Left lobe of liver (tissue), 2 donors: ENCODE results near the gene PTGR3. TPM values are rescaled to one million over a fixed set of nuclear protein-coding genes. Genes with fewer than 3 reads are reported as not detected.

Experiments
- ATAC-seq: fragments of 200-7000 bp; cut with Tn5 transposase; one replicate; pipeline ENCODE4 v1.9.1; 2020; ENCODE audit warnings: mild to moderate bottlenecking, moderate library complexity
- DNase-seq: peaks from one replicate; pipeline ENCODE4 v3.0.0-alpha.2; 2020; ENCODE audit warnings: low spot score
- total RNA-seq: library from RNA; stranded (reverse); gene quantifications from one replicate; pipeline ENCODE4 v1.2.1, GENCODE V29; 2021
- donor health status: DM: no; HTN: no; CAD: no; lungs with moderate emphysema.
- donor health status: DM: no; HTN: yes; CAD: no.

Gene PTGR3
- 25.4 TPM for total RNA-seq

GRCh38 chr18:75209129-75209950 lies at the start of gene PTGR3:
Gene PTGR3, minus strand, starts transcription at chr18:75209139. Its CDS starts 81 bp downstream, at chr18:75209058.
- peak; percentile 91 for DNase-seq
- ATAC-seq: peak; percentile 69

- ATAC-seq (no peak), DNase-seq (no peak)
Observed at GRCh38 chr18:75257605-75258004, 48.7 kb upstream of the PTGR3 start.

GRCh38 chr18:75256376-75256775 lies 47.4 kb upstream of the PTGR3 start:
- ATAC-seq (no peak), DNase-seq (no peak)

- no peak for ATAC-seq
- DNase-seq: no peak
Observed at GRCh38 chr18:75255094-75255493, 46.2 kb upstream of the PTGR3 start.

GRCh38 chr18:75253784-75254183 lies 44.8 kb upstream of the PTGR3 start:
- DNase-seq: no peak

DNA sequence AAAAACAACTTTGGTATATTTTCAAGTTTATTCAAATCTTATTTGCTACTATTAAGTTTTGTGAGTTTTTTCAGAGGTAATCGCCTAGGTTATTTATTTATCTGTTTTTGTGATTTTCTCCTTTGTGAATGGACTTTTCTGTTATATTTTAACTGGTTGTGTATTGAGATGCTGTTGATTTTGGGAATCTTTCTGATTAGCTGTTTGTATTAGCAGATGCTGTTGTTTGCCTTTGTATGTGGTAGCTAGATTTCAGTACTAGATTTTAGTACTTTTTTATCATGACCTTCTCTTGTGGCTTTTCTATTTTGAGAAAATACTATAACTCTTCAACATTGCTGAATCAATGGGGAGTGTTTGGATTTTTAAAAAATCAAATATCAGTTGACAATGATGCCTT lies 44.1 kb upstream of the PTGR3 start:
- peak; percentile 18 for ATAC-seq

More at GRCh38 chr18:75253784-75254183, 44.8 kb upstream of the PTGR3 start:
- ATAC-seq: peak; percentile 72

GRCh38 chr18:75252136-75252535 lies 43.2 kb upstream of the PTGR3 start:
- no peak for ATAC-seq
- DNase-seq: no peak

More for the DNA sequence above, 44.1 kb upstream of the PTGR3 start:
- no peak for DNase-seq

DNA sequence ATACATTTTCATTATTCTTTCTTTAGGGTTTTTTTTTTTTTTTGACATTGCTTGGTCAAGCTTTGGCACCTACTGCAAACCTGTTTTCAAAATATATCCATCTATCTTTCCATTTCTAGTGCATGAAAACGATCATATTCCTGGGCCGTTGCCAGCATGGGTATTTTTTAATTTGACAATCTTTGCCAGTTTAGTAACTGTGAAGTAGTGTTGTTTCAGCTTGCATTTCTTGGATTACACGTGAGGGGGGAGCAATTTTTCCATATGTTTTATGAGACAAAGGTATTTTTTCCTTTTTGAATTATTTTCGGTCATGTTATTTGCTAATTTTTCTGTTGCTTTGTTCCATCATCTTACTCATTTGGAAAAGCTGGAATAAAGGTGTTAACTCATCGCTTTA lies 42.5 kb upstream of the PTGR3 start:
- DNase-seq (no peak), ATAC-seq (no peak)

GRCh38 chr18:75250471-75250821 lies 41.5 kb upstream of the PTGR3 start:
- DNase-seq (peak; percentile 54), ATAC-seq (peak; percentile 72)

DNA sequence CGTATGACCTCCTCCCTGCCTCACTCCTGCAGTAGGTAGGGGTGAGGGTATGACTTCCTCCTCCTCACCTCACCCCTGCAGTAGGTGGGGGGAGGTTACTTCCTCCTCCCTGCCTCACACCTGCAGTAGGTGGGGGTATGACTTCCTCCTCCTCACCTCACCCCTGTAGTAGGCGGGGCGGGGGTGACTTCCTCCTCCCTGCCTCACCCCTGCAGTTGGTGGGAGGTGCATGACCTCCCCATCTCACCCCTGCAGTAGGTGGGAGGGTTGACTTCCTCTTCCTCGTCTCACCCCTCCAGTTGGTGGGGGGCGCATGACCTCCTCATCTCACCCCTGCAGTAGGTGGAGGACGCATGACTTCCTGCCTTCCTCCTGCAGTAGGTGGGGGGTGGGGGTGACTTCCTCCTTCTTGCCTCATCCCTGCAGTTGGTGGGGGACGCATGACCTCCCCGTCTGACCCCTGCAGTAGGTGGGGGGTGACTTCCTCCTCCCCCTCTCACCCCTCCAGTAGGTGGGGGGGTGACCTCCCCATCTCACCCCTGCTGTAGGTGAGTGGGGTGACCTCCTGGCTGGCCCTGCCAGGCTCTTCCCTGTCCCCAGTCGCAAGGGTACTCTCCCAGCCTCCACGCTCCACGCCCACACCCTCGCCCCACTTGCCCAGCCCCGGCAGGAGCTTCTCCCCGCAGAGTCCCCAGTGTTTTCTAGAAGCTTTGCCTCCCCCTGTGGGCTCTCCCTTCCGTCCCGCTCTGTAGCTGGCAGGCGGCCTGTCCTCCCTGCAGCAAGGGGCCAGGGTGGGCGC lies 40.9 kb upstream of the PTGR3 start:
- no peak for DNase-seq
- no peak for ATAC-seq

DNA sequence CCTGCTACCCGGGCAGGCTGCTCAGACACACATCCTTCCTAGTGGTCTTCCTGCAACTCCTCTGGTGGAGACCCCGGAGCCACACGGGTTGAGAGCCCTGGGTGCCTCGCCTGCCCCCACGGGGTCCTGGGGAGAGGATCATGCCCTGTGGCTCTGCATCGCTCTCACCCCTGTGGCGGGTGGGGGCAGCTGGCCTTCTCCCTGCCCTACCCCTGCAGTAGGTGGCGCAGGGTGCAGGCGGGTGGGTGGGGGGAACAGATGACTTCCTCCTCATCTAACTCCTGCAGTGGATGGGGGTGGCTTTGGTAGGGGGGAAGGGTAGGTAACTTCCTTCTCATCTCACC lies 40.2 kb upstream of the PTGR3 start:
- ATAC-seq (no peak), DNase-seq (no peak)

GRCh38 chr18:75248426-75249174 lies 39.7 kb upstream of the PTGR3 start:
- DNase-seq (no peak), ATAC-seq (no peak)

DNA sequence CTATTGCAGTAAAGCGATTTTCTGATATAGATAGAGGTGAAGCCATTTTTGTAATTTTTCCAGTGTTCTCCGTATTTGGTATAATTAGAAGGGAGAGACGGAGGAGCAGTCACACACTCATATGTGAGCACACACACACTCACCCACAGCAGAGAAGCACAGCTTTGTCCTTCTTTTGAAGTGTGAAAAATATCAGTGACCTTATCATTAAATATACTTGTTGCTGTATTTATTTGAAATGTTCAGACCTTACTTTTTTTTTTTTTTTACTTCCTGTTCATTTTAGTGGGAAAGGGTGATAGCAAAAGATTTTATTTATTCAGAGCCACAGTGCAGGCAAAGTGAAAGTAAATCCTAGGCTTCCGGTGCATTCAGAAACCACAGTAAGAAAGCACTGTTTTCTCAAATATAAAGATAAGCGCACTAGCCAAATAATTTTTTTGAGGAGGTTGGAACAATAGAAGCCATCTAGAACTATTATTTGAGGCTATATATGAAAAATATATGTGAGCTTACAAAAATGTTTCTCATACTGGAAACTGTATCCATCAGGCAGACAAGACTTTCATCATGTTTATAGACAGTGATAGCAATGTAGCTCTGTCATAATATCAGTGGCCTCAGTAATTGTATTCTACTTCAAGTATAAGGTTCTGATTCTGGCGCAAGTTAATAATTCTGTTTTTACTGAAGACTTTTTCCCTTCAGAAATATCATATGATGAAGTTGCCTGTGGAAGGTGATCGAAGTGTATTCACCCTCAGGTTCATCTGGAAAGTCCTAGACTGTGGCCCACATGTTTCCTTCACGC lies 38.9 kb upstream of the PTGR3 start:
- ATAC-seq: peak; percentile 61
- DNase-seq: no peak

DNA sequence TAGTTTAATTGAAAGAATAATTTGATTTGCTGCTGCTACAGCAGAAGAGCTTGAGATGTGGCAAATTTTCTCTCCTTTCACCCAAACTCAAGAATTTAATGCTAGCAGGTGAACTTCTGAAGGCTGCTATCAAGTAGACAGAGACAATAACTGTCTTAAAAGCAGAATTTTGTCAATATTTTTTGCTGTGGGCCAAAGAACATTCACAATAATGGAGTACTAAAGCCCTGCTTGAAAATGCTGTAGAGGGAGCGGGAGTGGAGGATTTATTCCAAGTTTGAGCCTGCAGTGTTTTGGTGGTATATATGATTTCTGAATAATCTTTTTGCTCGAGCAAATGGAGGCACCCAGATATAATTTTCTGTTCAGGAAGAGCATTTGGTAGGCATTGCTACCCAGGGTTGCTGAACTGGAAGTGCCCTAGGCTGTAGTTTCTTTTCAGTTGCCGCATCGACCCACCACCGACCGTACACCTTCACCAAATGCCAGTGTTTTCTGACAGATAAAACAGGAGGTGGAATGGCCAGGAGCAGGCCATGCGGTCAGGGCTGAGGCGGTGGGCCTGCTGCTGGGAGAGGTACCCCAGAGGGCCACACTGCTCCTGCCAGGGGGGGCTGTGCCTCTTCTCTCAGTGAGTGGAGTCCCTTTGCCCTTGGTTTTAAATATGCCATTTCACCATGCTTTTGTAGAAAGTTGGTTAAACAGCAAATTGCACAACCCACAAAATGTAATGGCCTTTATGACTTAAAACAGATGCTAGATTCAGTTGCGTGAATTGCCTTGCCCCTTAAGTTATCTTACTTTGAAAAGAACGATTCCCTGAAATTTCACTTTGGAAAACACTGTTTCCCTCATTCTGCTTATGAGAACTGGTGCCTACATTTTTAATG lies 38.0 kb upstream of the PTGR3 start:
- ATAC-seq (peak; percentile 45), DNase-seq (no peak)

DNA sequence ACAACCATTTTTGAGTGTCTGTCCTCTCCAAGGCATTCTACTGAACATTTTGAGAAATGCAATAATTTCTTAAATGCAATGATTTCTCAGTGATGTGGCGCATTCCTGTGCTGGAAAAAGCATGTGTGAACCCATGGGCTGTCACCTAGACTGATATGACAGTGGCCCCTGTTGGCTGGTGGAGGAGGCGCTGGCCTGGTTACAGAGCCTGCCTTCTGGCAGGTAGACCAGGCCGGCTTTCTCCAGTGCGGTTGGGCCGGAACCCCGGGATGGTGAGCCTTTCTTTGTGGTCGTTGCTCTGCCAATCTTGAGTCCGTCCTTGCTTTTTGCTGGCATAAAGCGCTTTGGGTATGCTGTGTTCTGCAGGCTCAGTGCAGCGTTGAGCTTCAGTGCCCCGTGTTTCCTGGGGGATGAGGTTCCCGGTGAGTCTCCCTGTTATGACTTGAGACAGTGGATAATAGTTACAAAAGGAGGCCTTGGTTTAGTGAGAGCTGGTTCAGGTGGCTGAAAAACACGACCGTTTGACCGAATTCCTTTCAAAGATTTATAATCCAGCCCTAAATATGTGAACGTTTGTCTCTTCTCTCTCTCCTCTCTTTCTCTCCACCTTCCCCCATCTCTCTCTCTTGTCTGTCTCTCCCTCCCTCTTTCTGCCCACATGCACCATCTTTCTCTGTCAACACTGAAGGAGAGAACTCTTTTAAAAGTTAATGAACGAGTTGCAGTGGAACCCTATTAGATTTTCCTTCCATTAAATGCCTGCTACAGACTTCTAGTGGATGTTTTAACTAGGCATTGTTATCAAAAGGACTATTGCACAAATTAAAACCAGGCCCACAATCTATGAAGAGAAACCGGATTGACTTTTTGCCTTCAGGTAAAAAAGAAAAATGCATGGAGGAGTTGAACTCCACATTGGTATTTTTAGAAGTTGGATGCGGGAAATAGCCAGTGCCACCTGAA lies 35.7 kb upstream of the PTGR3 start:
- ATAC-seq: peak; percentile 68
- no peak for DNase-seq

DNA sequence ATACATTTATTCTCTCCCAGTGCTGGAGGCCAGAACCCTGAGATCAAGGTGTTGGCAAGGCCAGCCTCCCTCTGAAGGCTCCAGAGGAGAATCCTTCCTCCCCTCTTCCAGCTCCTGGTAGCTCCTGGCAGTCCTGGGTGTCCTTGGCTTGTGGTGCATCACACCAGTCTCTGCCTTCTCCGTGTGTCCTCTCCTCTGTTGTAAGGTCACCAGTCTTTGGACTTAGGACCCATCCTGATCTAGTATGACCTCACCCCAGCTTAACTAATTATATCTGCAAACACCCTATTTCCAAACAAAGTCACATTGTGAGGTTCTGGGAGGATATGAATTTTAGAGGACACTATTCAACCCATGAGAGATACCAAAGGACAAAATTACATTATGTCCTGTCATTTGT lies 32.8 kb upstream of the PTGR3 start:
- ATAC-seq: no peak

GRCh38 chr18:75240433-75240832 lies 31.5 kb upstream of the PTGR3 start:
- ATAC-seq (no peak), DNase-seq (no peak)

More for the DNA sequence above, 32.8 kb upstream of the PTGR3 start:
- no peak for DNase-seq

GRCh38 chr18:75238786-75239185 lies 29.8 kb upstream of the PTGR3 start:
- ATAC-seq: no peak

More at GRCh38 chr18:75238786-75239185, 29.8 kb upstream of the PTGR3 start:
- no peak for DNase-seq
